Heart right ventricle (tissue), 16 donors: ENCODE measurements around the gene CDADC1. TPM values are rescaled to one million over a fixed set of nuclear protein-coding genes. Genes with fewer than 3 reads are reported as not detected.

Experiments used
- ATAC-seq, 8 donors: fragments of 200-7000 bp; cut with Tn5 transposase; one replicate each; pipeline ENCODE4 v1.9.1; 2020; ENCODE audit warnings: mild to moderate bottlenecking in 8 of 8, moderate library complexity in 8 of 8, moderate number of reproducible peaks in 1 of 8
- DNase-seq, 2 donors: peaks; one replicate each; pipeline ENCODE4 v3.0.0-alpha.2; 2020
- H3K27ac ChIP-seq, 10 donors: fragments of 200-600 bp; sonication (generic) in 2 of 10; one replicate each; pipeline versions ENCODE4 v1.5.0 to v1.8.0; 2020 to 2022; ENCODE audit warnings: mild to moderate bottlenecking in 3 of 10
- H3K27me3 ChIP-seq, 7 donors: fragments of 200-600 bp; one replicate each; pipeline ENCODE4 v1.8.0; 2021 to 2022; ENCODE audit warnings: mild to moderate bottlenecking in 2 of 7
- H3K36me3 ChIP-seq, 9 donors: fragments of 200-600 bp; sonication (generic) in 1 of 9; one replicate each; pipeline versions ENCODE4 v1.5.0 to v1.8.0; 2020 to 2022; ENCODE audit warnings: mild to moderate bottlenecking in 2 of 9
- H3K4me1 ChIP-seq, 9 donors: fragments of 200-600 bp; sonication (generic) in 1 of 9; one replicate each; pipeline versions ENCODE4 v1.5.0 to v1.8.0; 2020 to 2022; ENCODE audit warnings: mild to moderate bottlenecking in 4 of 9
- H3K4me3 ChIP-seq, 10 donors: fragments of 200-600 bp; sonication (generic) in 2 of 10; one replicate each; pipeline versions ENCODE4 v1.5.0 to v1.8.0; 2020 to 2022; ENCODE audit warnings: mild to moderate bottlenecking in 7 of 10, moderate library complexity in 2 of 10
- H3K9me3 ChIP-seq, 11 donors: fragments of 200-600 bp in 10 of 11; sonication (generic) in 2 of 11; one replicate each; pipeline versions ENCODE4 v1.5.0 to v1.8.0; 2013 to 2022; ENCODE audit warnings: mild to moderate bottlenecking in 2 of 11, control low read depth in 1 of 11, moderate library complexity in 1 of 11
- WGBS, 2 donors: extraction: QIAGEN DNeasy Blood & Tissue Kit; methylation state at CpG; one replicate each; pipeline ENCODE4 v1.1.7; 2013; ENCODE audit warnings: inconsistent platforms in 1 of 2; 5-methylcytosine and 5-hydroxymethylcytosine counted together
- intact Hi-C, 10 donors: fragments of 100-400 bp; cut with DNase I; formaldehyde crosslinking; loops; one replicate each; pipeline versions ENCODE4 v1.11.1 to v1.14.2; 2022
- polyA plus RNA-seq, 2 donors: library from polyadenylated mRNA; stranded (reverse); fragments of 200-250 nt; gene quantifications; one replicate each; pipeline ENCODE4 v1.2.3, GENCODE V29; 2013
- total RNA-seq, 10 donors: library from RNA; stranded (reverse); fragmentation: NEBNext Ultra II Directional in 3 of 10; extraction: Animal tissue kit (Norgen Biotek cat#: 25700) in 3 of 10; gene quantifications; one replicate each; pipeline versions ENCODE4 v1.2.1 to v1.2.4, GENCODE V29; 2021 to 2023
- TF ChIP-seq, protein P1 (sequence below), 9 donors: fragments of 200-600 bp; sonication (generic) in 2 of 9; IDR thresholded peaks; one replicate each; pipeline versions ENCODE4 v1.5.0 to v1.8.0; 2021 to 2022; ENCODE audit warnings: antibody characterized with exemption in 9 of 9, mild to moderate bottlenecking in 5 of 9, moderate library complexity in 1 of 9
- donor health status: Arrhythmogenic right ventricular cardiomyopathy.
- donor health status: ischemic (EF 13 %, LVEDD 7.1; RV severe dilation, severe dysfunction).
- donor health status: healthy with polysubstance abuse.
- donor health status: DM: no; HTN: yes; CAD: no.
- donor health status: DM: no; HTN: no; CAD: no.
- donor health status: ischemic (EF 25% LVEDD 6.9; RV normal size, moderate dysfunction).
- donor health status: ischemic (EF 25% LVEDD 5.7; RV mildly dilated, moderate dysfunction).
- donor health status: healthy.
- donor health status: DM: yes; HTN: yes; CAD: no.
- donor health status: Ischemic cardiomyopathy.
- donor health status: ischemic (EF 35%, LVEDD 5.7; RV mildly dilated, moderate dysfunction).
- donor health status: nonischemic (EF 11% LVEDD 7.7; RV severe dilation, severe dysfunction).
- donor health status: DM: yes; HTN: yes; CAD: no.
- donor health status: PGD.
- donor health status: ischemic (EF 29% LVEDD 5.4; RV normal size, mild dysfunction).
- donor health status: nonischemic (EF 23%, LVEDD 6.1; RV moderate dilation, normal function).

Gene CDADC1
- total and polyA plus RNA-seq, 12 donors = 4.9 to 12.7 (median 8.9) TPM

- WGBS, 2 donors = 93 to 98% methylated on average over 12 of the region's 12 CpGs
- Histone ChIP-seq H3K27me3 (no peaks in the 10 kb centered on the region), H3K36me3 (no peaks in the 10 kb centered on the region), H3K27ac (peak overlapping the region in 4 of 10 donors; percentile 13 to 52 (median 29)), H3K9me3 (no peaks in the 10 kb centered on the region), H3K4me3 (no peak overlapping the region), H3K4me1 (peaks cover 9 to 54% (median 33%) of the 10 kb centered on the region in 9 donors)
- ATAC-seq = no peak
- TF ChIP-seq, protein P1, sequence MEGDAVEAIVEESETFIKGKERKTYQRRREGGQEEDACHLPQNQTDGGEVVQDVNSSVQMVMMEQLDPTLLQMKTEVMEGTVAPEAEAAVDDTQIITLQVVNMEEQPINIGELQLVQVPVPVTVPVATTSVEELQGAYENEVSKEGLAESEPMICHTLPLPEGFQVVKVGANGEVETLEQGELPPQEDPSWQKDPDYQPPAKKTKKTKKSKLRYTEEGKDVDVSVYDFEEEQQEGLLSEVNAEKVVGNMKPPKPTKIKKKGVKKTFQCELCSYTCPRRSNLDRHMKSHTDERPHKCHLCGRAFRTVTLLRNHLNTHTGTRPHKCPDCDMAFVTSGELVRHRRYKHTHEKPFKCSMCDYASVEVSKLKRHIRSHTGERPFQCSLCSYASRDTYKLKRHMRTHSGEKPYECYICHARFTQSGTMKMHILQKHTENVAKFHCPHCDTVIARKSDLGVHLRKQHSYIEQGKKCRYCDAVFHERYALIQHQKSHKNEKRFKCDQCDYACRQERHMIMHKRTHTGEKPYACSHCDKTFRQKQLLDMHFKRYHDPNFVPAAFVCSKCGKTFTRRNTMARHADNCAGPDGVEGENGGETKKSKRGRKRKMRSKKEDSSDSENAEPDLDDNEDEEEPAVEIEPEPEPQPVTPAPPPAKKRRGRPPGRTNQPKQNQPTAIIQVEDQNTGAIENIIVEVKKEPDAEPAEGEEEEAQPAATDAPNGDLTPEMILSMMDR (IDR thresholded peaks at IDR 0.05) = no peak
- no peak for DNase-seq
- intact Hi-C loops = loop anchor here in 6 of 10 donors (5.0 to 10.0 kb wide), 6 partner anchors 100 to 303 kb away; partner anchors contain the start of genes CAB39L (in 1 of the 6) and SETDB2 (in 1 of the 6)
Observed at GRCh38 chr13:49304356-49304755, 56.6 kb downstream of the CDADC1 start.

- intact Hi-C loops = loop anchor here in 6 of 10 donors (5.0 to 10.0 kb wide), 6 partner anchors 100 to 302 kb away; partner anchors contain the start of genes CAB39L (in 1 of the 6) and SETDB2 (in 1 of the 6)
- H3K27ac ChIP-seq = peak overlapping the region in 1 of 10 donors; percentile 9
- WGBS, 2 donors = 90% methylated on average over 25 of the region's 25 CpGs
- H3K36me3 ChIP-seq = peaks cover 0 to 4% (median 0%) of the 10 kb centered on the region in 9 donors
- H3K4me3 ChIP-seq = no peak overlapping the region
- TF ChIP-seq, protein P1 (IDR thresholded peaks at IDR 0.05) = no peak
- no peaks in the 10 kb centered on the region for H3K27me3 ChIP-seq
- DNase-seq = no peak
- no peaks in the 10 kb centered on the region for H3K9me3 ChIP-seq
- no peak for ATAC-seq
- H3K4me1 ChIP-seq = peaks cover 9 to 54% (median 34%) of the 10 kb centered on the region in 9 donors
Observed at GRCh38 chr13:49304763-49305700, 57.3 kb downstream of the CDADC1 start.

GRCh38 chr13:49305792-49306425 lies 58.2 kb downstream of the CDADC1 start:
- H3K4me3 ChIP-seq = no peak overlapping the region
- WGBS, 2 donors = 82 to 84% methylated on average over 15 of the region's 15 CpGs
- H3K9me3 ChIP-seq = no peaks in the 10 kb centered on the region
- no peaks in the 10 kb centered on the region for H3K27me3 ChIP-seq
- DNase-seq (no peak), ATAC-seq (no peak)
- H3K27ac ChIP-seq = peak overlapping the region in 4 of 10 donors; percentile 9 to 23 (median 10)
- TF ChIP-seq, protein P1 (IDR thresholded peaks at IDR 0.05) = no peak
- intact Hi-C loops = loop anchor here in 3 of 10 donors (10.0 kb wide), 2 partner anchors 99 to 129 kb away; no protein-coding TSS in a partner anchor
- H3K36me3 ChIP-seq = peaks cover 0 to 12% (median 0%) of the 10 kb centered on the region in 9 donors
- peaks cover 9 to 53% (median 34%) of the 10 kb centered on the region in 9 donors for H3K4me1 ChIP-seq

GRCh38 chr13:49307365-49307764 lies 59.6 kb downstream of the CDADC1 start:
- intact Hi-C loops = loop anchor here in 3 of 10 donors (10.0 kb wide), 2 partner anchors 97 to 127 kb away; no protein-coding TSS in a partner anchor
- TF ChIP-seq, protein P1 (IDR thresholded peaks at IDR 0.05) = no peak
- ATAC-seq (peak in 6 of 8 donors; percentile 12 to 45 (median 20)), DNase-seq (no peak)
- Histone ChIP-seq H3K36me3 (peaks cover 0 to 17% (median 0%) of the 10 kb centered on the region in 9 donors), H3K4me3 (no peak overlapping the region), H3K4me1 (peaks cover 9 to 43% (median 31%) of the 10 kb centered on the region in 9 donors), H3K27me3 (no peaks in the 10 kb centered on the region), H3K27ac (peak overlapping the region in 9 of 10 donors; percentile 21 to 85 (median 78)), H3K9me3 (no peaks in the 10 kb centered on the region)
- 80 to 82% methylated on average over 6 of the region's 6 CpGs for WGBS, 2 donors
